GM04503 (cell line): ENCODE data around the gene IGF2R.
"Not testable (repeated sequence)": the region's sequence is repeated elsewhere in the genome, so short reads cannot be mapped to it uniquely, and the experiment has no call there.

Experiments used
- DNase-seq: peaks from one replicate; pipeline ENCODE4 v3.0.0-alpha.2; 2012; ENCODE audit warnings: low read depth

The IGF2R gene

GRCh38 chr6:160077526-160077925 lies 108.6 kb downstream of the IGF2R start:
- peak; percentile 12 for DNase-seq

- DNase-seq = no peak
Observed at GRCh38 chr6:160078883-160079685, 110.2 kb downstream of the IGF2R start.

GRCh38 chr6:160079686-160080043 lies 110.8 kb downstream of the IGF2R start:
- no peak for DNase-seq

- DNase-seq = no peak
Observed at GRCh38 chr6:160080097-160080496, 111.2 kb downstream of the IGF2R start.

GRCh38 chr6:160081398-160081797 lies 112.5 kb downstream of the IGF2R start:
- no peak for DNase-seq

- DNase-seq = no peak
Observed at GRCh38 chr6:160082627-160083026, 113.7 kb downstream of the IGF2R start.

- DNase-seq = no peak
Observed at GRCh38 chr6:160084198-160084776, 115.4 kb downstream of the IGF2R start.

- DNase-seq = no peak
Observed at GRCh38 chr6:160085226-160085625, 116.3 kb downstream of the IGF2R start.

- DNase-seq = no peak
Observed at GRCh38 chr6:160085713-160086505, 117.0 kb downstream of the IGF2R start.

- no peak for DNase-seq
Observed at GRCh38 chr6:160086754-160087153, 117.9 kb downstream of the IGF2R start.

GRCh38 chr6:160088069-160088783 lies 119.3 kb downstream of the IGF2R start:
- DNase-seq = peak; percentile 85

GRCh38 chr6:160088784-160089533 lies 120.1 kb downstream of the IGF2R start:
- DNase-seq = peak; percentile 12

GRCh38 chr6:160089534-160089897 lies 120.6 kb downstream of the IGF2R start:
- no peak for DNase-seq

- not testable (repeated sequence) for DNase-seq
Observed at GRCh38 chr6:160090442-160091239, 121.8 kb downstream of the IGF2R start.

- not testable (repeated sequence) for DNase-seq
Observed at GRCh38 chr6:160092176-160092575, 123.3 kb downstream of the IGF2R start.

- no peak for DNase-seq
Observed at GRCh38 chr6:160092602-160093001, 123.7 kb downstream of the IGF2R start.

- no peak for DNase-seq
Observed at GRCh38 chr6:160093061-160093460, 124.2 kb downstream of the IGF2R start.

- no peak for DNase-seq
Observed at GRCh38 chr6:160093946-160094345, 125.1 kb downstream of the IGF2R start.

GRCh38 chr6:160095146-160095845 lies 126.4 kb downstream of the IGF2R start:
- no peak for DNase-seq
